Pulmonary artery endothelial cell (primary cell): ENCODE results near the gene UBA1. TPM values are rescaled to one million over a fixed set of nuclear protein-coding genes. Genes with fewer than 3 reads are reported as not detected.
"Not testable (repeated sequence)": the region's sequence is repeated elsewhere in the genome, so short reads cannot be mapped to it uniquely, and the experiment has no call there.

ENCODE experiments used
- DNase-seq: peaks from one replicate; pipeline ENCODE4 v3.0.0-alpha.2; 2011; ENCODE audit warnings: low read depth, low spot score
- total RNA-seq: library from RNA; depleted of rRNA; stranded (reverse); fragments of >200 nt; gene quantifications from 2 replicates; pipeline ENCODE4 v1.2.3, GENCODE V29; 2014

The UBA1 gene
- total RNA-seq, 1 donor from 2014 or later, result 134 TPM

DNA sequence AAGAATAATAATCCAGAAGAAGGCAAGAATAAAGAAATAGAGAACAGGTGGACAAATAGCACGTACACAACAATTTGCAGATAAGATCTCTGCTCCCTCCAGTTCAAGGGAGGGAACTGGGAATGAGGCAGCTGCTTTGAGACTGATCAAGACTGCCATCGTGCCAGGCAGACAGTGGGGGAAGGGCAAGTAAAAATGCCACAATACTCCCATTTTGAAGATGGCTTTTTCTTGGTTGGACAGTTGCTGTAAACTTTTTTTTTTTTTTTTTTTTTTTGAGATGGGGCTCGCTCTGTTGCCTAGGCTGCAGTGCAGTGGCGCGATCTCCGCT, 56.4 kb downstream of the UBA1 start:
- no peak for DNase-seq

DNA sequence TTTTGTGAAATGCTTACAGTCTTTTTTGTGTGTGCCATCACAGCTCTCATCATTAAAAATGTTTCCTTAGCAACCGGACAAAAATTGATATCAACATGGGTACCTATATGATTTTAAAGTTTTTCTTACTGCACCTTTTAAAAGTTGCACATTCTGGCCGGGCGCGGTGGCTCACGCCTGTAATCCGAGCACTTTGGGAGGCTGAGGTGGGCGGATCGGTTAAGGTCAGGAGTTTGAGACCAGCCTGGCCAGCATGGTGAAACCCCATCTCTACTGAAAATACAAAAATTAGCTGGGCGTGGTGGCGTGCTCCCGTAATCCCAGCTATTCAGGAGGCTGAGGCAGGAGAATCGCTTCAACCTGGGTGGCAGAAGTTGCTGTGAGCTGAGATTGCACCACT, 64.0 kb downstream of the UBA1 start:
- not testable (repeated sequence) for DNase-seq

Other genes with a start within 250 kb of the UBA1 start
- gene RGN, start 115.4 kb upstream of the UBA1 start, total RNA-seq, result 0.56 and 1.3 TPM in 2 replicates
- gene NDUFB11, start 49.1 kb upstream of the UBA1 start, total RNA-seq, result 46.0 and 58.4 TPM in 2 replicates
- gene RBM10, start 48.6 kb upstream of the UBA1 start, total RNA-seq, result 57.5 and 80.9 TPM in 2 replicates
- gene CDK16, start 24.9 kb downstream of the UBA1 start, total RNA-seq, result 61.3 and 75.9 TPM in 2 replicates
- gene USP11, start 39.2 kb downstream of the UBA1 start, total RNA-seq, result 21.2 and 35.9 TPM in 2 replicates
- gene ZNF157, start 176.7 kb downstream of the UBA1 start, total RNA-seq, result not detected in 2 replicates